Neural progenitor cell (in vitro differentiated cells): ENCODE measurements around the gene PPBP. TPM values are rescaled to one million over a fixed set of nuclear protein-coding genes. Genes with fewer than 3 reads are reported as not detected.
"Not testable (repeated sequence)": the region's sequence is repeated elsewhere in the genome, so short reads cannot be mapped to it uniquely, and the experiment has no call there.

Experiments
- DNase-seq: peaks from one replicate; pipeline ENCODE4 v3.0.0-alpha.2; 2016; ENCODE audit warnings: low spot score
- H2AFZ ChIP-seq: fragments of 200-600 bp; sonication (generic); replicated peaks from 2 replicates; pipeline ENCODE4 v1.6.1; 2016; ENCODE audit warnings: antibody characterized with exemption
- H3F3A ChIP-seq: fragments of 200-600 bp; sonication (generic); 2 replicates; pipeline ENCODE4 v1.6.1; 2016; ENCODE audit warnings: antibody characterized with exemption, low read depth
- H3K27ac ChIP-seq: fragments of 200-600 bp; sonication (generic); 2 replicates; pipeline ENCODE4 v1.5.1; 2016; ENCODE audit warnings: mild to moderate bottlenecking
- H3K27me3 ChIP-seq: fragments of 200-600 bp; sonication (generic); 2 replicates; pipeline ENCODE4 v1.6.1; 2016; ENCODE audit warnings: mild to moderate bottlenecking, moderate library complexity
- H3K36me3 ChIP-seq: fragments of 200-600 bp; sonication (generic); 2 replicates; pipeline ENCODE4 v1.5.1; 2016
- H3K4me1 ChIP-seq: fragments of 200-600 bp; sonication (generic); 2 replicates; pipeline ENCODE4 v1.6.1; 2016; ENCODE audit warnings: mixed run types
- H3K4me2 ChIP-seq: fragments of 200-600 bp; sonication (generic); 2 replicates; pipeline ENCODE4 v1.6.1; 2016
- H3K4me3 ChIP-seq: fragments of 200-600 bp; sonication (generic); 2 replicates; pipeline ENCODE4 v1.5.1; 2016
- H3K79me2 ChIP-seq: fragments of 200-600 bp; sonication (generic); 2 replicates; pipeline ENCODE4 v1.6.1; 2016; ENCODE audit warnings: low read depth
- H3K9ac ChIP-seq: fragments of 200-600 bp; sonication (generic); 2 replicates; pipeline ENCODE4 v1.6.1; 2016
- H3K9me3 ChIP-seq: fragments of 200-600 bp; sonication (generic); 2 replicates; pipeline ENCODE4 v1.5.1; 2016; ENCODE audit warnings: low read depth
- H4K20me1 ChIP-seq: fragments of 200-600 bp; sonication (generic); 2 replicates; pipeline ENCODE4 v1.6.1; 2016; ENCODE audit warnings: low read depth
- H3K27ac Mint-ChIP-seq: 3 replicates; pipeline ENCODE4 v1.8.0; 2021; ENCODE audit warnings: mixed read lengths
- H3K27me3 Mint-ChIP-seq: 2 replicates; pipeline ENCODE4 v1.8.0; 2022; ENCODE audit warnings: low read depth, mild to moderate bottlenecking, inconsistent platforms, moderate library complexity, mixed read lengths; ENCODE audit not compliant: insufficient read depth
- H3K36me3 Mint-ChIP-seq: 3 replicates; pipeline ENCODE4 v1.8.0; 2021; ENCODE audit warnings: mixed read lengths
- H3K4me1 Mint-ChIP-seq: 3 replicates; pipeline ENCODE4 v1.8.0; 2021; ENCODE audit warnings: mixed read lengths
- H3K4me3 Mint-ChIP-seq: 3 replicates; pipeline ENCODE4 v1.8.0; 2021; ENCODE audit warnings: mild to moderate bottlenecking, moderate library complexity, mixed read lengths
- H3K9me3 Mint-ChIP-seq: 3 replicates; pipeline ENCODE4 v1.8.0; 2020; ENCODE audit warnings: mixed read lengths
- EZH2 ChIP-seq: fragments of 200-600 bp; sonication (generic); IDR thresholded peaks from 2 replicates; pipeline ENCODE4 v1.6.1; 2017; ENCODE audit warnings: antibody characterized with exemption, mild to moderate bottlenecking, moderate library complexity
- EZH2phosphoT487 ChIP-seq: fragments of 200-600 bp; sonication (generic); IDR thresholded peaks from 2 replicates; pipeline ENCODE4 v1.6.1; 2017; ENCODE audit warnings: antibody characterized with exemption
- total RNA-seq: library from RNA; depleted of rRNA; stranded (reverse); fragments of >200 nt; gene quantifications from 2 replicates; pipeline ENCODE4 v1.2.3, GENCODE V29; 2015; ENCODE audit warnings: low replicate concordance
- TF ChIP-seq, protein P1 (sequence below): fragments of 200-600 bp; sonication (generic); IDR thresholded peaks from 2 replicates; pipeline ENCODE4 v1.5.1; 2017; ENCODE audit warnings: antibody characterized with exemption, mild to moderate bottlenecking

Gene PPBP
- total RNA-seq, 1 donor from 2014 or later: not detected

DNA sequence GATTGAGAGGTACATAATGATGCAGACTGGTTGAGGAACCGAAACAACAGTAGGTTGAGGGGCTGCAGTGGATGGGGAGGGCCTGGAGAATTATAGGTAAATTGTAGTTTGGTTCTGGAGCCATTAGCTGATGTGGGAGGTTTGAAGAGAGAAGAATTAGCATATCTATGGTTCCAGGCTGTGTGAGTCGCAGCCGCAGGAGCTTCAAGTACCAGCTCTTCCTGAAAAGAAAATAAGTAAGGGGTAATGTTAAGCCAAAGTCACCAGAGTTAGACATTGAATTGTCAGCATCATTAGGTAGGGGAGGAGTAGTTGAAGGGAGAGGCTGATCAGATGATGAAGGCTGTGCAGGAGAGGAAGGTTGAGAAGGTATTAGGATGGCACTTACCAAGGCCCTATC, 35.6 kb downstream of the PPBP start:
- Histone ChIP-seq H3K4me3 (no peak overlapping the region), H3K27ac (no peak overlapping the region), H3K9ac (no peak overlapping the region), H3K9me3 (no peaks in the 10 kb centered on the region), H2AFZ (no peak overlapping the region), H3K4me1 (peaks cover 28% of the 10 kb centered on the region), H3K79me2 (no peaks in the 10 kb centered on the region), H3K36me3 (no peaks in the 10 kb centered on the region), H3F3A (peaks cover 10% of the 10 kb centered on the region), H3K4me2 (peak overlapping the region; percentile 7), H3K27me3 (peaks cover 11% of the 10 kb centered on the region), H4K20me1 (no peaks in the 10 kb centered on the region)
- no peak for DNase-seq
- TF ChIP-seq, protein P1, sequence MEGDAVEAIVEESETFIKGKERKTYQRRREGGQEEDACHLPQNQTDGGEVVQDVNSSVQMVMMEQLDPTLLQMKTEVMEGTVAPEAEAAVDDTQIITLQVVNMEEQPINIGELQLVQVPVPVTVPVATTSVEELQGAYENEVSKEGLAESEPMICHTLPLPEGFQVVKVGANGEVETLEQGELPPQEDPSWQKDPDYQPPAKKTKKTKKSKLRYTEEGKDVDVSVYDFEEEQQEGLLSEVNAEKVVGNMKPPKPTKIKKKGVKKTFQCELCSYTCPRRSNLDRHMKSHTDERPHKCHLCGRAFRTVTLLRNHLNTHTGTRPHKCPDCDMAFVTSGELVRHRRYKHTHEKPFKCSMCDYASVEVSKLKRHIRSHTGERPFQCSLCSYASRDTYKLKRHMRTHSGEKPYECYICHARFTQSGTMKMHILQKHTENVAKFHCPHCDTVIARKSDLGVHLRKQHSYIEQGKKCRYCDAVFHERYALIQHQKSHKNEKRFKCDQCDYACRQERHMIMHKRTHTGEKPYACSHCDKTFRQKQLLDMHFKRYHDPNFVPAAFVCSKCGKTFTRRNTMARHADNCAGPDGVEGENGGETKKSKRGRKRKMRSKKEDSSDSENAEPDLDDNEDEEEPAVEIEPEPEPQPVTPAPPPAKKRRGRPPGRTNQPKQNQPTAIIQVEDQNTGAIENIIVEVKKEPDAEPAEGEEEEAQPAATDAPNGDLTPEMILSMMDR: no peak
- TF ChIP-seq EZH2phosphoT487: no peak
- no peak for TF ChIP-seq EZH2
- peaks cover 3% of the 10 kb centered on the region for H3K27me3 Mint-ChIP-seq
- peaks cover 14% of the 10 kb centered on the region for H3K4me1 Mint-ChIP-seq
- H3K4me3 Mint-ChIP-seq: no peak overlapping the region
- no peak overlapping the region for H3K27ac Mint-ChIP-seq
- no peaks in the 10 kb centered on the region for H3K36me3 Mint-ChIP-seq
- peaks cover 15% of the 10 kb centered on the region for H3K9me3 Mint-ChIP-seq

DNA sequence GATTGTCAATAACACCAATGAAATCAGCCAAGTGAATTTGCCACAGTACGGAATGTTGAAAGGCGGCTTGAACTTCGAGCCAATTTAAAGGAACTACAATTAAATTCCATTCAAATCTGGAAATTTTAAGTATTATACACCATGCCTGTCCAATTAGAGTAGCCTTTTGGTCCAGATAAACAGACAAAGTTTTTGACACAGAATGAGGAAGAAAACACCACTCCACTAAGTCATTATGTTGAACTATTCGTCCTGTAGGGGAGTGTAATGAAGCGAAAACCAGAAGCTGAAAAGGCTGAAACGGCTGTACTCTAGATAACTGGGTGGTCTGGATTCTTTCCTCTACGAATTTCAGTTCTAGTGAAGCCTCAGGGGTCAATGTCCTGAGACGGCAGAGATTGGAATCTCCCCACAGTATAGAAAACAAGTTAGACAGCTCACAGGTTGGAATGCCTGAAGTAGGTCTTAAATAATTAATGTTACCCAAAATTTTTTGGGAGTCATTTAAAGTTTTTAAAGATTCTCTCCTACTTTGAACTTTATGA, 37.5 kb downstream of the PPBP start:
- peak; percentile 67 for DNase-seq

DNA sequence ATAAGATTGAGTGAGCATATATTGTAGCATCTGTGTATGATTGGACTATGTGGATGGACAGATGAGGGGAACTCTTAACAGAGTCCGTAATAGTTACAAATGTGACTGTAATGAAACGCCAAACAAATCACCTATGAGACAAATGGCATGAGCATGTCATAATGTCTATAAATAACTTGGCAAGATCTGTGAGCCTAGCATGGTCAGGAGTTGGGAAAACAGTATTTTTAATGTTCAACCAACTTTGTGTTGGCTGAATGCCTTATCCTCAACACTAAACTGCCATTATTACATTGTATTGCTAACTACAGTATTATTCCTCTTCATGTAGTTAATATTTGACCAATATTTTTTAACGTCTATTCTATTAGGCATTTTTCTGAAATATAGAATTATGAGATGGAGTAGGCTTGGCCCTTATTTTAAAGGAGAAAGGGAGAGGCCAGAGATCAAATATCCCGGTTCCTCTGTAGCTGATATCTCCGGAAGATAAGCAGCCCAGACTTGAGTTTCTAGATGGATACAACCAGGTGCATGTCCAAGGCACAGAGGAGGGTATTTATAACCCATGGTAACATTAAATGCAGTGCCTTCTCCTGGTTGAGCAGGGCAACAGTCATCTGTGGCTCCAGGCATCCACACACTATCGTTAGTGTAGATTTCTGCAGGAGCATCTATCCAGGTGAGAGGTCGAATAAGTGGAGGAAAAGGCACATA, 38.8 kb downstream of the PPBP start:
- H3F3A ChIP-seq: peaks cover 22% of the 10 kb centered on the region
- H3K4me2 ChIP-seq: no peak overlapping the region
- no peaks in the 10 kb centered on the region for H4K20me1 ChIP-seq
- no peaks in the 10 kb centered on the region for H3K79me2 ChIP-seq
- Mint-ChIP-seq H3K27ac (no peak overlapping the region), H3K36me3 (no peaks in the 10 kb centered on the region), H3K27me3 (peaks cover 3% of the 10 kb centered on the region), H3K4me3 (no peak overlapping the region), H3K9me3 (peaks cover 3% of the 10 kb centered on the region), H3K4me1 (peaks cover 14% of the 10 kb centered on the region)
- H3K4me1 ChIP-seq: peaks cover 32% of the 10 kb centered on the region
- TF ChIP-seq, protein P1: no peak
- TF ChIP-seq EZH2: no peak
- TF ChIP-seq EZH2phosphoT487: no peak
- H3K4me3 ChIP-seq: no peak overlapping the region
- no peak overlapping the region for H2AFZ ChIP-seq
- H3K27ac ChIP-seq: no peak overlapping the region
- no peak for DNase-seq
- H3K36me3 ChIP-seq: no peaks in the 10 kb centered on the region
- peaks cover 43% of the 10 kb centered on the region for H3K27me3 ChIP-seq
- H3K9ac ChIP-seq: no peak overlapping the region
- H3K9me3 ChIP-seq: no peaks in the 10 kb centered on the region

More for the DNA sequence above, 37.5 kb downstream of the PPBP start:
- not testable (repeated sequence) for H4K20me1 ChIP-seq, H3K9ac ChIP-seq, H3K79me2 ChIP-seq, H3K27ac ChIP-seq, H3K36me3 ChIP-seq, H3K36me3 Mint-ChIP-seq, H3K9me3 ChIP-seq, H3K27ac Mint-ChIP-seq, H3K4me3 ChIP-seq, H3K4me3 Mint-ChIP-seq, H3K27me3 Mint-ChIP-seq, H3K9me3 Mint-ChIP-seq, H2AFZ ChIP-seq
- peaks cover 14% of the 10 kb centered on the region for H3K4me1 Mint-ChIP-seq
- Histone ChIP-seq H3K4me1 (peaks cover 28% of the 10 kb centered on the region), H3F3A (peaks cover 13% of the 10 kb centered on the region), H3K27me3 (peaks cover 30% of the 10 kb centered on the region), H3K4me2 (peak overlapping the region; percentile 5)

DNA sequence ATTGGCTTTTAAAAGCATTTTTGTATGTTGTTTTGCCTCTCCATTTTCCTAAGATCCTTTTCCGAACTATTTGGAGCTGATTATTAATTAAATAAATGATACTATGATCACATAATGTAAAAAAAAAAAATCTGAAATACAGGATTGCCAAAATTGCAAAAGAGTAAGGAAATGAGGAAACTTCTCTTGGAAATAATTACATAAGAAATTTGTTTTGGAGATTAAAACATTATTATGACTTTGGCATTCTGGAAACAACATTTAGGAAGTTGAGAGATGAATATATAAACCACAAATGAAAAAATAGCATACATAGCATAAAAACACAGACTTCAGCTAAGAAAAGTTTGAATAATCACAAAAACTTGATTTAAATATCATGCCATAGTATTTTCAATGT, 39.7 kb downstream of the PPBP start:
- H3K36me3 ChIP-seq: no peaks in the 10 kb centered on the region
- H3K4me1 Mint-ChIP-seq: peaks cover 18% of the 10 kb centered on the region
- no peaks in the 10 kb centered on the region for H4K20me1 ChIP-seq
- no peak overlapping the region for H3K9ac ChIP-seq
- DNase-seq: no peak
- no peaks in the 10 kb centered on the region for H3K9me3 ChIP-seq
- peaks cover 52% of the 10 kb centered on the region for H3K27me3 ChIP-seq
- H3F3A ChIP-seq: peaks cover 22% of the 10 kb centered on the region
- peaks cover 6% of the 10 kb centered on the region for H3K27me3 Mint-ChIP-seq
- H3K9me3 Mint-ChIP-seq: peaks cover 2% of the 10 kb centered on the region
- TF ChIP-seq EZH2phosphoT487 (no peak), EZH2 (no peak)
- TF ChIP-seq, protein P1: no peak
- H3K4me3 ChIP-seq: no peak overlapping the region
- no peak overlapping the region for H2AFZ ChIP-seq
- no peaks in the 10 kb centered on the region for H3K79me2 ChIP-seq
- no peak overlapping the region for H3K4me2 ChIP-seq
- no peak overlapping the region for H3K27ac ChIP-seq
- peaks cover 37% of the 10 kb centered on the region for H3K4me1 ChIP-seq
- H3K4me3 Mint-ChIP-seq: no peak overlapping the region
- H3K36me3 Mint-ChIP-seq: no peaks in the 10 kb centered on the region
- no peak overlapping the region for H3K27ac Mint-ChIP-seq
